Activated T-helper 9 cell treated with anti-CD3 and anti-CD28 coated beads, Interleukin-2, amount 50 U/mL, for 16 hours (primary cell): Measurements from ENCODE around the gene DRC7.
"Not testable (repeated sequence)": the region's sequence is repeated elsewhere in the genome, so short reads cannot be mapped to it uniquely, and the experiment has no call there.

Experiments used
- DNase-seq: peaks from one replicate; pipeline ENCODE4 v3.0.0-alpha.2; 2020; ENCODE audit warnings: low read depth

Gene DRC7

GRCh38 chr16:57660715-57661463, 33.7 kb upstream of the DRC7 start:
- no peak for DNase-seq

DNA sequence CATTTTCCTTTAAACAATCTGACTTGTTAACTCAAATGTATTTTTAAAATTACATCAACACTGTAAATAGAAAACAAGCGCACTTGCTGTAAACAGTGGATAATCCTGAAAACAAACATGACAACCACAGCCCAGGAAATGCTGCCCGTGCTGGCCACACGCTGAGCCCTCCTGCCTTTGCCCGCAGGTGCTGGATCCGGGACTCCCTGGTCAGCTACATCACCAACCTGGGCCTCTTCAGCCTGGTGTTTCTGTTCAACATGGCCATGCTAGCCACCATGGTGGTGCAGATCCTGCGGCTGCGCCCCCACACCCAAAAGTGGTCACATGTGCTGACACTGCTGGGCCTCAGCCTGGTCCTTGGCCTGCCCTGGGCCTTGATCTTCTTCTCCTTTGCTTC, 33.1 kb upstream of the DRC7 start:
- no peak for DNase-seq

DNA sequence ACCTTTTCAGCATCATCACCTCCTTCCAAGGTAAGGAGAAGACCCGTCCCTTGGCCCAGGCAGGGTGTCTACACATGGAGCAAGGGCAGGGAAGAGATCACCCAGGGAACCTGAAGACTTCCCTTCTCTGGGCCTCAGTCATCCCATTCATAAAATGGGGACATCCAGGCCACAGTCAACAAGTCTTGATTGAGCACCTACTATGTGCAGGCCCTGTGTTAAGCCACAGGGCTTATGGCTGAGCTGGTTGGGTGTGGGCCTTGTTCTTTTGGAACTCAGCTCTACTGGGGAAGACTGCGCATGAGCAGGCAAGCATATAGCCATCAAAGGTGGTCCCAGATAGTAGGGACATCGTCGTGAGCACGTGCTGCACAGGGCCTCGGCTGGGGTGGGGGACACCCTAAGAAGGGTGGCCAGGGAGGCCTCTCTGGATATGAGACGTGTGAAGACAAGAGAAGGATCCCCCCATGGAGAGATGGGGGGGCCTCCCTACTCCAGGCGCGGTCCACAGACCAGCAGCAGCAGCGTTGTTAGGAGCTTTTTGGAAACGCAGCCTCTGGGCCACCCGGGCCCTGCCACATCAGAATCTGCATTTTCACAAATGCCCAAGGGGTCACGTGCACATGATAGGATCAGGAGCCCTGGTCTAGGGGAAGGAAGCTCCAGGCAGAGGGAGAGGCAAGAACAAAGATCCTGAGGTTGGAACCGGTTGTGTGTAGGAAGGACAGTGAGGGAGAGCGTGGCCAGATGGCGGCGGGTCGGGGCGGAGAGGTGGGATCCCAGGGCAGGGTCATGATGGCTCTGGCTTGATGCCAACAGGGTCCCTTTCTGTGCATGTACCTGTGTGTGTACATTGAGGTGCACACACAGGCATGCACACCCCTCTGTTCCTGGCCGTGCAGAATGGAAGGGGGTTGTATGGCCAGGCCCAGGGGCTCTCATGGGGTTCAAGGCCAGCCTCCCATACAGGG, 32.4 kb upstream of the DRC7 start:
- no peak for DNase-seq

DNA sequence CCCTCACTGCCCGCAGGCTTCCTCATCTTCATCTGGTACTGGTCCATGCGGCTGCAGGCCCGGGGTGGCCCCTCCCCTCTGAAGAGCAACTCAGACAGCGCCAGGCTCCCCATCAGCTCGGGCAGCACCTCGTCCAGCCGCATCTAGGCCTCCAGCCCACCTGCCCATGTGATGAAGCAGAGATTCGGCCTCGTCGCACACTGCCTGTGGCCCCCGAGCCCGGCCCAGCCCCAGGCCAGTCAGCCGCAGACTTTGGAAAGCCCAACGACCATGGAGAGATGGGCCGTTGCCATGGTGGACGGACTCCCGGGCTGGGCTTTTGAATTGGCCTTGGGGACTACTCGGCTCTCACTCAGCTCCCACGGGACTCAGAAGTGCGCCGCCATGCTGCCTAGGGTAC, 31.2 kb upstream of the DRC7 start:
- DNase-seq, result no peak

DNA sequence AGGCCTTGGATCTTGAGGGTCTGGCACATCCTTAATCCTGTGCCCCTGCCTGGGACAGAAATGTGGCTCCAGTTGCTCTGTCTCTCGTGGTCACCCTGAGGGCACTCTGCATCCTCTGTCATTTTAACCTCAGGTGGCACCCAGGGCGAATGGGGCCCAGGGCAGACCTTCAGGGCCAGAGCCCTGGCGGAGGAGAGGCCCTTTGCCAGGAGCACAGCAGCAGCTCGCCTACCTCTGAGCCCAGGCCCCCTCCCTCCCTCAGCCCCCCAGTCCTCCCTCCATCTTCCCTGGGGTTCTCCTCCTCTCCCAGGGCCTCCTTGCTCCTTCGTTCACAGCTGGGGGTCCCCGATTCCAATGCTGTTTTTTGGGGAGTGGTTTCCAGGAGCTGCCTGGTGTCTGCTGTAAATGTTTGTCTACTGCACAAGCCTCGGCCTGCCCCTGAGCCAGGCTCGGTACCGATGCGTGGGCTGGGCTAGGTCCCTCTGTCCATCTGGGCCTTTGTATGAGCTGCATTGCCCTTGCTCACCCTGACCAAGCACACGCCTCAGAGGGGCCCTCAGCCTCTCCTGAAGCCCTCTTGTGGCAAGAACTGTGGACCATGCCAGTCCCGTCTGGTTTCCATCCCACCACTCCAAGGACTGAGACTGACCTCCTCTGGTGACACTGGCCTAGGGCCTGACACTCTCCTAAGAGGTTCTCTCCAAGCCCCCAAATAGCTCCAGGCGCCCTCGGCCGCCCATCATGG, 30.5 kb upstream of the DRC7 start:
- no peak for DNase-seq

DNA sequence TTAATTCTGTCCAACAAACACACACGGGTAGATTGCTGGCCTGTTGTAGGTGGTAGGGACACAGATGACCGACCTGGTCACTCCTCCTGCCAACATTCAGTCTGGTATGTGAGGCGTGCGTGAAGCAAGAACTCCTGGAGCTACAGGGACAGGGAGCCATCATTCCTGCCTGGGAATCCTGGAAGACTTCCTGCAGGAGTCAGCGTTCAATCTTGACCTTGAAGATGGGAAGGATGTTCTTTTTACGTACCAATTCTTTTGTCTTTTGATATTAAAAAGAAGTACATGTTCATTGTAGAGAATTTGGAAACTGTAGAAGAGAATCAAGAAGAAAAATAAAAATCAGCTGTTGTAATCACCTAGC, 30.0 kb upstream of the DRC7 start:
- DNase-seq, result no peak

- DNase-seq, result no peak
Measured at GRCh38 chr16:57665541-57665940, 29.1 kb upstream of the DRC7 start.

GRCh38 chr16:57666353-57667047, 28.1 kb upstream of the DRC7 start:
- no peak for DNase-seq

GRCh38 chr16:57667048-57667525, 27.5 kb upstream of the DRC7 start:
- DNase-seq, result no peak

- DNase-seq, result no peak
Measured at GRCh38 chr16:57667526-57668262, 26.9 kb upstream of the DRC7 start.

- DNase-seq, result no peak
Measured at GRCh38 chr16:57668263-57668571, 26.4 kb upstream of the DRC7 start, which contains the start of gene ADGRG3. TSS of gene ADGRG3 (plus strand) at chr16:57668306. CDS start at chr16:57668348, 42 bp downstream.

DNA sequence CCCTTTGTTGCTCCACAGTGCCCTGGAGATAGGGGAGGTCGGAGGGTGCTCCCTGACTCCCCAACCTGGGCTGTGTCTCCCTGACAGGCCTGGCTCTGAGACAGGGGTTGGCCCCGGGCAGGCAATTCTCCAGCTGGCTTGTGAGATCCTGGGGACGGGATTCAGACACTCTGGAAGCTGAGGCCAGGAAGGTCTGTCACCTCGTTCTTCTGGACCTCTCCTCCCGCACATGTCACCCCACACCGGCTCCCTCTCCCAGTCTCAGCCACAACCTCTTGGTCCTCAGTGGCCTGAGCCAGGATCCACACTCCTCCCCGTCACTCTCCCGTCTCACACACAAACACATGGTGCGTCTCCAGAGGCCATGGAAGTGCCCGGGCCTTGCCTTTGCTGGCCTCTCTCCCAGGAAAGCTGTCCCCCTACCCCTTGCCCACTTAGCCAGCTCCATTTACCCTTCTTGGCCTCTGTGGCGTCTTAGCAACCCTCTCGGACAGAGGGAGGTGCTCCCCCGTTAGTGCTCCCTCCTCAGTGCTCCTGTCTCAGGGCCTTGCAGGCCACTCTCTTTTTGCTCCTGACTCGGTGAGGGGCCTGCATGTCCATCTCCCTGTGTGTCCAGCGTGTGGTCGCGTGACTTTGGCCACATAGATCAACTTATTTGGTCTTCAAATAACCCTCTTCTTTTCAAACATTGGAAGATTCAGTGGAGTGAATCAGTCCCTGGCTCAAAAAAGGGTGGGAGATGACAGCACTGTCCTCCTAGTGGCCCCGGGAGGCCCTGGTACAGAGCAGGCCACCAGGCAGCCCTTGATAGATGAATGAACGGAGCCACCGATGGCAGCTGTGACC, 25.8 kb upstream of the DRC7 start:
- no peak for DNase-seq

DNA sequence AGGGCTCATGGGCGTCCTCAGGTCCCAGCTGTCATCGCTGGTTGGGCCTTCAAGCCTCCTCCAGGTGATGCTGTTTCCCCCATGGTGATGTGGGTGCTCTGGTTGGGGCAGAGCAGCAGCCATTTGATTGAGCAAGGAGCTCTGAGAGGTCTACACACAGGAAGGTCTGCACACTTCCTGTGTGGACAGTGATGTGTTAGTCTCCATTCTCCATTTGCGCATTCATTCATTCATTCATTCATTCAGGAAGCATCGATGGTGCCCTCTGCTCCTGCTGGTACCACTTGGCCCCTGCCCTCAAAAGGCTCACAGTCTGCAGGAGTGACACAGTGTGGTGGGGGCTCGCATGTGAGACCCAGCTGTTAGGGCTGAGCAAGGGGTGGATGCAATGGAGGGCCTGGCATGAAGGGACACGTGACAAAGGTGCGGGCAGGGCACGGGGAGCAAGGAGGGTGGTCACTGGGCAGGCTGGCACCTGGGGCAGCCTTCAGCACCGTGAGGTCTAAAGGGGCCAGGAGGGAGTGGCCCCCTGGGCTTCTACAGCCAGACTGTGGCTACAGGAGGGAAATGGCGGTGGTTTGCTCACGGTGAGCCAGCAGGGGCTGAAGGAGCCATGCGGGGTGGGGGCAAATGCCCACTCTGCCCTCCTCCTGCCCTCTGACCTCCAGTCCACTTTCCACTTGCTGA, 25.0 kb upstream of the DRC7 start:
- DNase-seq, result no peak

DNA sequence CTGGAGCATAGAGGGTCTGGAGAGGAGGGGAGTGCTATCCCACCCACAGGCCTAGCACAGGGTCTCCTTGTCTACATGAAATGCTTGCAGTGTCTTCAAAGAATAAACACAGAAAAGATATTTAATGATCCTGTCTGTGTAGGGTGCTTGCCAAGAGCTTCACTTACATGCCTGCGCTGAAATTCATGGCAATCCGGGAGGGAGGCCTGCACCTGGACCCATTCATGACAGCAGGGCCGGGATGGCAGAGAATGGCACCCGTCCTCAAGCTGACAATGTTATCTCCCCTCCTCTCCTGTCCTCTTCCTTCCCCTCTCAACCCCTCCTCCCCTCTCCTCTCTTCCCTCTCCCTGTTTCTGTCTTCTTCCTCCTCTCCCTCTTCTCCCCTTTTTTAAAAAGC, 24.4 kb upstream of the DRC7 start:
- no peak for DNase-seq

DNA sequence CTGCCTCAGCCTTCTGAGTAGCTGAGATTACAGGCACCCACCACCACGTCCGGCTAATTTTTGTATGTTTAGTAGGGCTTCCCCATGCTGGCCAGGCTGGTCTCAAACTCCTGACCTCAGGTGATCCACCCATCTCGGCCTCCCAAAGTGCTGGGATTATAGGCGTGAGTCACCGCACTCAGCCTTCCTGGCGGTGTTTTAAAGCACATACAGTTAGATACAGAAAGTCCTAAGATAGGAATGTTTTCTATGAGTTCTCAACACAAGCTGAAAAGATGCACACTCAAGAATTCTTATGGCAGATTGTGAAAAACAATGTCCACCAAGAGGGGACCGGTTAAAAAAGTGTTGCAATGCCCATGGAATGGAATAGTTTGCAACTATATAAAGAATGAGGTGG, 23.2 kb upstream of the DRC7 start:
- DNase-seq, result not testable (repeated sequence)

GRCh38 chr16:57672416-57672815, 22.2 kb upstream of the DRC7 start:
- no peak for DNase-seq

DNA sequence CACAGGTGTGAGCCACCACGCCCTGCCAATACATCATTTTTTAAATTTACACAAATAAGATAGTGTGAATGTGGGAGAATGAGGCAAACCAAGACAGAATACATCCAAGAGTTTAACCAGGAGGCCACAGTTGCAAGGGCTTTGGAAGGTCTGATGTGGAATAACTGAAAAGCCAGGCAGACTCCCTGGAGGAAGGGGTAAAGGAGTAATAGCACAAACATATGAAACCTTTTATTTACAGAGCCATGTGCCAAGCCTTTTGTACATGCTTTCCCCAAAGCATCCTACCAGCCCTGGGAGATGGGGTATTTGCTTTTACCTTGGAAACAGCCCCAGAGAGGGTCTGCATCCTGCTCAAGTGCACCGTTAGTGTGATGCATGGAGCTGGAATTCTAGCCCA, 21.8 kb upstream of the DRC7 start:
- no peak for DNase-seq

DNA sequence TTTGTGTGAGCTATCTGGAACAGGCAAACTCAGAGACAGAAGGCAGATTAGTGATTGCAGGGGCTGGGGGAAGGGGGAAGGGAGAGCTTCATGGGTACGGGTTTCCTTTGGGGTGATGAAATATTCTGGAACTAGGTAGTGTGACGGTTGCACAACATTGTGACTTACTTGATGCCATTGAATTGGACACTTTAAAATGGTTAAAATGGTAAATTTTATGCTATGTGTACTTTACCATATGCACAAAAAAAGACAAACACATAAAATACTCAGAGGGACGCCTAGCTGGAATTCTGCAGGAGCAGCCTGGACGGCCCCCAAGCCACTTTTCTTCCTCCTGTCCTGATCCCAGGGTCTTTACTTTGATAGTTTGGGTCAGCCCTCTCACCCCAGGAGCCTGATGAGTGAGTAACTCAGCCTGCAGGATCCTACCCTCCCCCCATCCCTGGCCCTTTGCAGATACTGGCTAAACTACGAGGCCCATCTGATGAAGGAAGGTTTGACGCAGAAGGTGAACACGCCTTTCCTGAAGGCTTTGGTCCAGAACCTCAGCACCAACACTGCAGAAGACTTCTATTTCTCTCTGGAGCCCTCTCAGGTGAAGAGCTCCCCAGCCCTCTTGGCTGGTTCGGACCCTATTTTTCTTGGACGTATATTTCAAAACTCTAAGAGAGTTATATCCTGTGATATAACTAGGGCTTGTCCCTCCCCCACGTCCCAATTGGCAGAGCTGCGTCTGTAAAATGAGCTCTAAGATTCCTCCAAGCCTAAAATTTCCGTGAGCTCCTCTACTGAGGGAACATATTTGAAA, 18.7 kb upstream of the DRC7 start:
- no peak for DNase-seq

- no peak for DNase-seq
Measured at GRCh38 chr16:57676553-57677085, 18.0 kb upstream of the DRC7 start.
